NCI-H226 (cell line): ENCODE data around the gene TOMM34.
A peak's percentile ranks its signal among the peaks of the same experiment; 100 is the strongest.

ENCODE experiments used
- DNase-seq: peaks from one replicate; pipeline ENCODE4 v3.0.0-alpha.2; 2015

The TOMM34 gene

DNA sequence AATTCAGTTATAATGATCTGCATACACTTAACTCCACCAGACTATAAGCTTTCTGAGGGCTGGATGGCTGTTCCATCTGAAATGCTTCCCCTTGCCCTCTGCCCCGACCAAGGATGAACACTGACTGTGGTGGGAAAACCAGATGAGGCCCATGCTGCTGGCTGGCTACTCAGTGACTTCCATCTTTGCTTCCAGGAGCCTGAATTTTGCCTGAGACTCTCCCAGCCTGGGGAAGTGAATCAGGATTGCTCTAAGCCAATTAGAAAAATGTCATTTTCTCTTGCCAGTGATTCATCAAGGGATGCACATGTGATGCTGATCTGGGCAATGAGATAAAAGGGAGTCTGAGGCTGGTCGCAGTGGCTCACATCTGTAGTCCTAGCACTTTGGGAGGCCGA lies 1.7 kb upstream of the TOMM34 start:
- peak; percentile 70 for DNase-seq

- peak; percentile 36 for DNase-seq
These were observed 1.0 kb upstream of the TOMM34 start for GRCh38 chr20:44961011-44961869.

DNA sequence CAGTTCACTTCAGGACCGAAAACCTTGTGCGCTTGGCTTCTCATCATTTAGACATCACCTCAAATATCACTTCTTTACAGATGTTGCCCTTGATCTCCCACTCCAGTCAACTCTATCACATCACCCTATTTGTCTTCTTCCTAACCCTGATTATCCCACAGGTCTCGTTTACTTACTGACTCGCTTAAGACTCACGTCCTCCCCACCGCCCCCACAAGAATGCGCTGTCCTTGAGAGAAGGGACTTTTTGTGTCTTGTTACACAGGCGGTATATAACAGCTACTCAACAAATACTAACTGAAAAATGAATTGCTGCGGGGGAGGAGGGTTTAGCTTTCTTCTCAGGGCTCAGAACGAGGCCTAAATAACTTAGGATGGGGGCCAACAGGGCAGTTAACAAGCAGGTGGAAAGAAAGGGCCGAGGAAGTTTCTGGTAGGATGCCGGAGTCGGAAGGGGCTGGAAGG lies 527 bp downstream of the TOMM34 start:
- peak; percentile 38 for DNase-seq

DNA sequence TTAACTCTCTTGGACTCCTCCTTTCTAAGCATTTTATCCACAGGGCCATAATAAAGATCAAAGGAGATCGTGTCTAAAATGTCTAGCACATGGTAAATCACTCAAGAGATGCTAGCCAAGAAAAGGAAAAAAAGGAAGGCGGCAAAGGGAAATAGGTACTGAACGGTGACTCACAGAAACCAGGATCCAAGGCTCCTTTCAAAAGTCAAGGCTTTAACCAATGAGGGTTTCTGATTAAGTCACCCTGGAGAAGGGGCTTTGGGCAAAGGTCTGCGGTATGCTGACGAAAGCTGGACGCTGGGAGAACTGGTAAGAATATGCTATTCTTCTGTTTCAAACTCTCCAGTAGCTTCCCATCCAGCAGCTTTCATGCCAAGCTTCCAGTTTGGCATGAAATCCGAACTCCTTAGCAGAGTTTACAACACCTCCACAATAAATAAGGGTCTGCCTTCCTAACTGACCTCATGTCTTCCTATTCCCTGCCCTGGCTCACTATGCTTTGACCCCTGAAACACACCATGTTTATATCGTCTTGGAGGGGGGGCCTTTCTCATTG lies 1.0 kb downstream of the TOMM34 start:
- peak; percentile 19 for DNase-seq

DNA sequence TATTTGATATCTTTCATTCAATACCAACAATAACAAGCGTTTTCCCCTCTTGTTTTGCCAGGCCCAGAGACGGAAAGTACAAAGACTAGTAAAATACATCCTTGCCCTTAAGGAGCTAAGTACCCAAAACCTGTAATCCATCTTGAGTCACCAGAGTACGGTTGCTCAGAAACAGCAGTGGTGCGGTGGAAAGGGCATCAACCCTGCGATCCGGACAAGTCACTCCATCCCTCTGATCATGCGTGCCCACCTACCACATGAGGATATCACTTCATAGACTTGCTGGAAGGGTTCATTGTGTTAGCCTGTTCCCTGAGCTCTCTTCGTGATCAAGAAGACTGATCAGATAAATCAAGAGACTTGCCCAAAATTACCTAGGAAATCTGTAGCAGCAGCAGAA lies 1.9 kb downstream of the TOMM34 start:
- DNase-seq, result no peak

DNA sequence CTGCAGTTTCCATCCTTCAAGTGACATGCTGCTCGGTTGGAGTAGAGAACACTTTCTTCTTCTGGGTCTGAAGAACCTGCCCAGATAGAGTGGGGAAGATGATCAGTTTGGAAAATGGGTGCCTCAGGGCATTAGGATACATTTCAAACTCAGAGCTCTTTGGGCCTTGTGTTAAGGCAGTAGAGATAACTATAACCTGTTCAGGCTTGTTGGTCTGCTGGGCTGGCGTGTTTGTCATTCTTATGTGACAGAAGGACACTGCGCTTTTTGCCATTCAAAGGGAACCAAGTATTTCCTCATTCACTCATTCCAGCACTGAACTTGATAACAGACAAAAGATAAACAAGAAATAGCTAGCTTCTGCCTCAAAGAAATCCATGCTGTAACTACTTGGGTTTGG lies 3.8 kb downstream of the TOMM34 start:
- no peak for DNase-seq

- DNase-seq, result no peak
These were observed 4.9 kb downstream of the TOMM34 start for GRCh38 chr20:44955270-44955669.

DNA sequence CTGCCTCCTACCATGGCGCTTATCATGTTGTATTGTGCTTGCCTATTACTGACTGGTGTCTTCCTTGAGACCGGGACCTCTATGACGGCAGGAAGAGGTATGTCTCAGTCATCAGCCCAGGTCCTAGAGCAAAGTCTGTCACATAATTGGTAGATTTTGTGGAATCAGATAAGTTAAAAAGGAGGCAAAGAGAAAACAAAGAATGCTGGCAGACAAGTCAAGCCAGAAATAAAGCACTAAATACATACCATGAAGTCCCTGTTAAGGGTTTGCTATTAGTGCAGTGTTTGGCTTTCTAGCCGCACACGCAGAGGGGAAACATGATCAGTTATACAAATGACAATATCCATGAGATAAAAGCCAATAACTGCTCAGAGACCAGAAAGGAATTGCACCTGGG lies 6.0 kb downstream of the TOMM34 start:
- DNase-seq, result no peak

GRCh38 chr20:44952731-44953130 lies 7.5 kb downstream of the TOMM34 start:
- no peak for DNase-seq

- no peak for DNase-seq
These were observed 9.8 kb downstream of the TOMM34 start for GRCh38 chr20:44950368-44950767.

GRCh38 chr20:44948513-44948912 lies 11.7 kb downstream of the TOMM34 start:
- no peak for DNase-seq

DNA sequence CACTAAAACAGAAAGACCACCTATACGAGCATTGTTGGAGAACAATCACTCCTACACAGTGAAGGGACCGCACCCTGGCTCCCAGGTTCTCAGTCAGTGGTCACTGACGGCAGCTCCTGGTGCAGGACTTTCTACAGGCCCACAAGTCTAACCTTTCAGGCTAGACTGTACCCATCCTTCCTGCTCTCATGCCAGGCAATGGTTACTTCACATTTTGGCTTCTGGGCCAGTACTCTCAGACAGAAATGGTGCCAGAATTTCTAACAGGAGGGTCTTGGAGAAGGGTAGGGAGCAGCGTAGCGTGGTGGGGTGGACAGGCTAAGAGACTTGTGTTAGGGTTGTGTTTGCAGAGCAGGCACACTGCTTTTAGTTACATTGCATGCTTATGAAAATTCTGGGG lies 12.1 kb downstream of the TOMM34 start:
- DNase-seq, result no peak

DNA sequence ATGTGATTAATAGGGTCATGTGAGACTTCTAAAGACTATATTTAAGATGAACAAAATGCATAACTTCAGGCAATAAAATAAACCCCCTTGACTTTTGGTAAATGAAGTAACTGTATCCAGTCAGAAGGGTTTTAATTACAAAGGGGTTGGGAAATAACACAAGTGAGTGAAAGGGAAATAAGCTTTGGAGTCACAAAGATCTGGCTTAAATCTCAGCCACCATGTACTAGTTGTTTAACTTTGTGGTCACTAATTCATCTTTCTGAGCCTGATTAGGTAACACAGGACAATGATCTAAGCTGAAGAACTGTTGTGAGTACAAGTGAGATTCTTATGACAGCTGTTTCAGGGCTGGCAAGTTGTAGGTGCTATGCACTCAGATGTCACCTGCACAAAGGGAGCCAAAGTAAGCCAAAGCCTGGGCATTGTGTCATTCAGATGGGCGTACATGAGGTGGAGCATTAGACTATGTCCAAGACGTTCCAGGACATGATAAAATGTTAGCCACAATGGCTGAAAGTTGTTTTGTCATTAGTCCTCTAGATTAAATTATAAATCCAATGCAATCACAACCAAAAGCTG lies 13.8 kb downstream of the TOMM34 start:
- DNase-seq, result no peak

GRCh38 chr20:44945261-44945660 lies 14.9 kb downstream of the TOMM34 start:
- no peak for DNase-seq

DNA sequence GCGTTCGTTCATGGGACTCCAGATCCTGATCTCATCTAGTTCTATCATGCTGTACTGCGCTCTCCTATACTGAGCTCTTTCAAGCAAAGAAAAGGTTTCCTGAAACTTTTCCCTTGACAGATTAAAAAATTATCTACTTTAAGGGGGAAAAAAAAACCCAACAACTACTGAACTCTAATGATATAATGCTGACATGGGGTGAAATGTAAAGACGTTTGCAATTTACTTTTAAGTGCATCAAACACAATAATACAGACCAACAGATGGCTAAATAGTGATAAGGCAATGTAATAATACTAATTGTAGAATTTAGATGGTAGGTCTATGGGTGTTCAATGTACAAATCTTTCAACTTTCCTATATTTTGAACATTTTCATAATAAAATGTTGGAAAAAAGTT lies 16.4 kb downstream of the TOMM34 start:
- no peak for DNase-seq

DNA sequence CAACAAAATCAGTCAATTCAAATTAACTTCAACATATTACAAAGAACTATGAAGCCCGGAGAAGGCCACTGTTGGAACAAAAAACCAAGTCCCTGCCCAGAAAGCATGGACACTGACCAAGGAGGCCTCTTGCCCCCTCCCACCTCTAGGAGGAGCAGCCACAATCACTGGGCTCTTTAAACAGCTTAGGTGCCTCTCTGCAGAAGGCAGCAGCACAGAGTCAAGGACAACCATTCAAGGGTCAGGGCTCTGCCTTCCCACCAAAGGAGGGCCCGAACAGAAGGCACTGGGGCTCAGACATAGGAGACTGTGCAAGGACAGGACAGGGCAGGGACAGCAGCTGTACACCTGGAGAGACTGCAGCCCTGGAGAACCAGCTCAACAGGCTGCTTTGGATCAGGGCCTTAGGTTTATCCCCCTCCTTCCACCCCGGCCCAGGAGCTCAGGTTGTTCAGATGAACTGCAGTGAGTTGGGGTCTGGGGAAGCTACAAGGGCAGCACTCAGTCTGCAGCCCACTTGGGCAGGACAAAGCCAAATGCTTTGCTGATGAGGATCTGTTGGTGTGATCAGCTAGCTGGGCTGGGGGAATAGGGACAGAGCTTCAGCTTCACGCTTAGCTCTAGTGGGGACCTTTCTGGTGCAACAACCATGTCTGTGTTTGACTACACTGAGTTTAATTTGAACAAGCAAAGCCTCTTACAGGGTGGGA lies 17.8 kb downstream of the TOMM34 start:
- DNase-seq, result no peak

DNA sequence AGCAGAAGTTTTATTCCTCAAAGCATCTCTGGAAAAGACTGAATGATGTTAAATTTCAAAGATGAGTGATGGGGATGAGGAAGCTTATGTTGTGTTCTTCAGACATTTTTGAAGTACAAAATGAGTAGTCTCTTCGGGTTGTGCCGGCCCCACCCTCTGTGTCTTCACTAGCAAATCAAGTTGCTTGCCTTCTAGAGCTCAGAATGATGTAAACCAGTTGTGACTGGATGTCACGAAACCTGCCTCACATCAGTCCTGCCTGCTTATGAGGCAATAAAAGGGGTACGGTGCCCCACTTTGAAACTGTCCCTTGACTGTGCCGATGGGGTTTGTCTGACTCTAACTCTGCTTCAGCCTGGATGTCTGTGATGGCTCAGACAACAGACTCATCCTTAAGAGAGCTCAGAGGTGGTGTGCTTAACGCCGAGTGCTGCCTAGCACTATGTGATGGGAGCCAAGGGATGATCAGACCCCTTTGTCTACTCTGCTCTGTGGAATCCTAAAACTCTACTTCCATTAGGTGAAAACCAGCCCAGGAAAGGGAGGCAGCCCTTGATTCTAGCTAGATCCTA lies 19.0 kb downstream of the TOMM34 start:
- no peak for DNase-seq

GRCh38 chr20:44938637-44939036 lies 21.6 kb downstream of the TOMM34 start:
- DNase-seq, result no peak

GRCh38 chr20:44936510-44936909 lies 23.7 kb downstream of the TOMM34 start:
- DNase-seq, result no peak

GRCh38 chr20:44932916-44933315 lies 27.3 kb downstream of the TOMM34 start:
- DNase-seq, result no peak

- no peak for DNase-seq
These were observed 28.3 kb downstream of the TOMM34 start for GRCh38 chr20:44931911-44932310.

DNA sequence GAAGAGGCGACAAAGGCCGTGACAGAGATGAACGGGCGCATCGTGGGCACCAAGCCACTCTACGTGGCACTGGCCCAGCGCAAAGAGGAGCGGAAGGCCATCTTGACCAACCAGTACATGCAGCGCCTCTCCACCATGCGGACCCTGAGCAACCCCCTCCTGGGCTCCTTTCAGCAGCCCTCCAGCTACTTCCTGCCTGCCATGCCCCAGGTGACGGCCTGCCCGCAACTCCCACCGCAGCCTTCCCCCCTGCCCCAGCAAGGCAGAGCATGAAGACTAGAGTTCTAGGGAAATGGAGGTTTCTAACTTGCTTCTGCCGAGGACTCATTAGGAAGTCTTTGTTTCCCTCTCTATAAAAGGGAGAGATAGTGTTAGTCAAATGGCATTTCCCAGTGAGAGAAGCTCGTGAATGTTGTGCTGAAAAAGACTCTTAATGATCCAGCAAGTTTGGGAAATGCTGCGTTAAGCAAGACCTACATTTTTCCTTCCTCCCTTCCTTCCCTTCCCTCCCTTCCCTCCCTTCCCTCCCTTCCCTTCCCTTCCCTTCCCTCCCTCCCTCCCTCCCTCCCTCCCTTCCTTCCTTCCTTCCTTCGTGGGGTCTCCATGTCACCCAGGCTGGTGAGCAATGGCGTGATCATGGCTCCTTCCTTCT lies 29.6 kb downstream of the TOMM34 start:
- DNase-seq, result no peak

DNA sequence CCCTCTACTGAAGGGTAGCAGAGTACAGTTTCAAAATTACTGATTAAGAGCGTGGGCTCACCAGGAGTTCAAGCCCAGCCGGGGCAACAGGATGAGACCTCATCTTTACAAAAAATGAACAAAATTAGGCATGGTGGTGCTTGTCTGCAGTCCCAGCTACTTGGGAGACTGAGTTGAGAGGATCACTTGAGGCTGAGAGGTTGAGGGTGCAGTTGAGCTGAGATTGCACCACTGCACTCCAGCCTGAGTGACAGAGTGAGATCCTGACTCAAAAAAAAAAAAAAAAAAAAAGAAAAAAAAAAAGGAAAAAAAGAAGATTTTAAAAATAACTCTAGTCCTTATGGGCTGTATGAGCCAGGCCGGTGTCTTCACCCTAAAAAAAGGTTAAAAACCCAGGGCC lies 31.6 kb downstream of the TOMM34 start:
- DNase-seq, result no peak
